Trophoblast cell (in vitro differentiated cells and primary cell): ENCODE results near the gene HERC6. TPM values are rescaled to one million over a fixed set of nuclear protein-coding genes. Genes with fewer than 3 reads are reported as not detected.
A peak's percentile ranks its signal among the peaks of the same experiment; 100 is the strongest.

Experiments used
- DNase-seq, 2 donors: peaks; one replicate each; pipeline ENCODE4 v3.0.0-alpha.2; 2016
- H2AFZ ChIP-seq: 2 replicates; pipeline ENCODE4 v1.6.1; 2013; ENCODE audit warnings: low read length, moderate library complexity, mild to moderate bottlenecking; ENCODE audit not compliant: insufficient read depth, poor library complexity
- H2AK5ac ChIP-seq: 2 replicates; pipeline ENCODE4 v1.6.1; 2013; ENCODE audit warnings: mild to moderate bottlenecking, low read length
- H2BK120ac ChIP-seq: 2 replicates; pipeline ENCODE4 v1.6.1; 2013; ENCODE audit warnings: low read length, mild to moderate bottlenecking, moderate library complexity; ENCODE audit not compliant: insufficient read depth, poor library complexity
- H2BK12ac ChIP-seq: 2 replicates; pipeline ENCODE4 v1.6.1; 2013; ENCODE audit warnings: mild to moderate bottlenecking, low read length, moderate library complexity
- H2BK5ac ChIP-seq: 2 replicates; pipeline ENCODE4 v1.6.1; 2013; ENCODE audit warnings: low read length, low read depth, moderate library complexity, mild to moderate bottlenecking; ENCODE audit not compliant: poor library complexity
- H3K14ac ChIP-seq: 2 replicates; pipeline ENCODE4 v1.6.1; 2013; ENCODE audit warnings: mild to moderate bottlenecking, low read length
- H3K18ac ChIP-seq: 2 replicates; pipeline ENCODE4 v1.6.1; 2013; ENCODE audit warnings: mild to moderate bottlenecking, low read length
- H3K23ac ChIP-seq: 2 replicates; pipeline ENCODE4 v1.6.1; 2013; ENCODE audit warnings: low read length
- H3K27ac ChIP-seq: 2 replicates; pipeline ENCODE4 v1.5.1; 2013; ENCODE audit warnings: low read depth, mild to moderate bottlenecking, inconsistent platforms, low read length, moderate library complexity
- H3K27me3 ChIP-seq: 2 replicates; pipeline ENCODE4 v1.6.1; 2013; ENCODE audit warnings: inconsistent platforms, mild to moderate bottlenecking, low read length, moderate library complexity; ENCODE audit not compliant: insufficient read depth
- H3K36me3 ChIP-seq, 2 experiments: 1 replicate in 1 of 2; 2 replicates in 1 of 2; pipeline ENCODE4 v1.6.1; 2013; ENCODE audit warnings: low read length in 2 of 2, mild to moderate bottlenecking in 2 of 2, moderate library complexity in 1 of 2; ENCODE audit not compliant: insufficient read depth in 2 of 2, control insufficient read depth in 1 of 2
- H3K4ac ChIP-seq: 2 replicates; pipeline ENCODE4 v1.6.1; 2013; ENCODE audit warnings: low read depth, mild to moderate bottlenecking, low read length, moderate library complexity
- H3K4me1 ChIP-seq, 2 experiments: 1 replicate in 1 of 2; 2 replicates in 1 of 2; pipeline ENCODE4 v1.6.1; 2013; ENCODE audit warnings: low read length in 2 of 2, mild to moderate bottlenecking in 2 of 2, moderate library complexity in 1 of 2; ENCODE audit not compliant: insufficient read depth in 2 of 2, control insufficient read depth in 1 of 2
- H3K4me2 ChIP-seq: 2 replicates; pipeline ENCODE4 v1.6.1; 2013; ENCODE audit warnings: inconsistent platforms, mild to moderate bottlenecking, low read length, moderate library complexity
- H3K4me3 ChIP-seq: 2 replicates; pipeline ENCODE4 v1.5.1; 2013; ENCODE audit warnings: mild to moderate bottlenecking, low read depth, low read length, inconsistent platforms
- H3K79me1 ChIP-seq: one replicate; pipeline ENCODE4 v1.6.1; 2013; ENCODE audit warnings: low read length
- H3K79me2 ChIP-seq: 2 replicates; pipeline ENCODE4 v1.6.1; 2013; ENCODE audit warnings: low read length, mild to moderate bottlenecking; ENCODE audit not compliant: control insufficient read depth, insufficient read depth, poor library complexity
- H3K9ac ChIP-seq: 2 replicates; pipeline ENCODE4 v1.6.1; 2013; ENCODE audit warnings: mild to moderate bottlenecking, low read length
- H3K9me3 ChIP-seq: 2 replicates; pipeline ENCODE4 v1.6.1; 2013; ENCODE audit warnings: low read depth, mild to moderate bottlenecking, control low read depth, inconsistent platforms, low read length; ENCODE audit not compliant: insufficient read depth
- H4K12ac ChIP-seq: 2 replicates; pipeline ENCODE4 v1.6.1; 2013; ENCODE audit warnings: low read depth, mild to moderate bottlenecking, low read length, moderate library complexity
- H4K8ac ChIP-seq: 2 replicates; pipeline ENCODE4 v1.6.1; 2013; ENCODE audit warnings: low read depth, mild to moderate bottlenecking, low read length, moderate library complexity
- H4K91ac ChIP-seq: one replicate; pipeline ENCODE4 v1.6.1; 2013; ENCODE audit warnings: low read depth, mild to moderate bottlenecking, low read length, moderate library complexity
- WGBS: extraction: QIAGEN DNeasy Blood & Tissue Kit; methylation state at CpG from one replicate; pipeline ENCODE4 v1.1.7; 2013; ENCODE audit warnings: missing lambda C conversion rate; ENCODE audit not compliant: insufficient read length, insufficient coverage; ENCODE audit errors: extremely low coverage; 5-methylcytosine and 5-hydroxymethylcytosine counted together
- polyA plus RNA-seq: library from polyadenylated mRNA; stranded (reverse); fragments of 200-250 nt; gene quantifications from 2 replicates; pipeline ENCODE4 v1.2.3, GENCODE V29; 2013

Gene HERC6
- 1.4 and 1.5 TPM in 2 replicates for polyA plus RNA-seq

DNA sequence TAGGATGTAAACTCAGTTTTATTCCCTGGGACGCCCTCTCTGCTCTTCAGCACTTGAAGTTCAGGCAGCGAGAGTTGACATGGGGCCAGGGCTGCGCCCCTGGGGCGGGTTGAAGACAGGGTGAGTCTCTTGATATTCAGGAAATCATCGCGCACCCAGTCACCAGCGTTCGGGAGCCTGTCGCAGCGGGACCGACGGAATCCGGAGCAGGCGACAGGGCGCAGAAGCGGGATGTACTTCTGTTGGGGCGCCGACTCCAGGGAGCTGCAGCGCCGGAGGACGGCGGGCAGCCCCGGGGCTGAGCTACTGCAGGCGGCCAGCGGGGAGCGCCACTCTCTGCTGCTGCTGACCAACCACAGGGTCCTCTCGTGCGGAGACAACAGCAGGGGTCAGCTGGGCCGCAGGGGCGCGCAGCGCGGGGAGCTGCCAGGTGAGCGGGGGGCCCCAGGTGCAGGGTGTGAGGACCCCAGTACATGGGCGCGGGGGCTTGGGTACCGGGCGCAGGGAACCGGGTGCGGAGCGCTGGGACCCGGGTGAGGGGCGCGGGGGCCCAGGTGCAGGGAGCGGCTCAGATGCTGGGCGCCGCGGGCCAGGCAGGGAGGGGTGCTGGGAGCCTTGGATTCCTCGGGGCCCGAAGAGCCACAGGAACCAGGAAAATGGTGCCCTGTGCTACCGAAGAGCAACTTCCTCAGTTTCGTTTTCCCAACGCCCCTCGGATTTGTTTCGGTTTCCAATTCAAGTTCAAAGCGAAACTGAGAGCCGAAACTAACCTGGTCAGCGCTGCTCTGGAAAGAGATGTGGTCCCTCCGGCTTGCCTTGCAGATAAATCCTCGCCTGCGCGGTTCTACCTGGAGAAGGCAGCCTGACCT is at the start of gene HERC6:
Gene HERC6, plus strand, starts transcription at position 162 of the 869 bp plus-strand sequence. Its CDS starts 70 bp downstream, at position 232.
- peak within 1 kb of the TSS; percentile 84 for H4K12ac ChIP-seq

DNA sequence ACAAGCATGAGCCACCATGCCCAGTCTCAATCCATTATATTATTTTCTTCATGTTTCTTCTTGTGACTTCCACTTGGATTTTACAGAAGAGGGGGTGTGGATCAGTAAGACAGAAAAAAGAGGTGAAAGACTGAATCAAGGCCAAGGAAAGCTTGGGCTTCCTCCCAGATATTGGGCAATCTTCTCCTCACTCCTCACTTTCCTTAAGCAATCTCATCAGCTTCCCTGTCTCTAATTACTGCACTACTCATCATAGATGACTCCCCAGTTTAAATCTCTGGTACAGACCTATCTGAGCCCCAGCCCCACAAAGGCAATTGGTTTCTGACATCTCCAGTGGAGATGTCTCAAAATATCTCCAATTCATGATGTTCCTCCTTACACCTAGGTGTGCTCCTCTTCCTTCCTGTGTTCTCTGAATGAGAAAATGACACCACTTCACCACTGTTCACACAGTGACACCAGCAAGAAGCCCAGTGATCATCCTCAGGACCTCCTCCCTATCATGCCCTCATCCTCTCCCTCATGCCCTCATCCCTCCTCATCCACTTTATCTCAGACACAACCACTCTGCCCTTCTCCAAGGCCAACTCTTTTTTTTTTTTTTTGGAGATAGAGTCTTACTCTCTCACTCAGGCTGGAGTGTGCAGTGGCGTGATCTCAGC is 44.8 kb upstream of the HERC6 start:
- Histone ChIP-seq H2AFZ (no peak overlapping the region), H3K18ac (no peak overlapping the region), H3K4ac (no peak overlapping the region), H2BK12ac (no peak overlapping the region), H4K91ac (no peak overlapping the region), H3K9ac (no peak overlapping the region), H3K79me1 (no peaks in the 10 kb centered on the region), H2AK5ac (no peak overlapping the region), H3K9me3 (no peaks in the 10 kb centered on the region), H3K4me3 (no peak overlapping the region), H3K4me1 (no peaks in the 10 kb centered on the region), H3K36me3 (no peaks in the 10 kb centered on the region), H3K27ac (no peak overlapping the region), H2BK120ac (no peak overlapping the region), H4K12ac (no peak overlapping the region), H3K4me2 (no peak overlapping the region), H3K27me3 (no peaks in the 10 kb centered on the region), H3K14ac (no peak overlapping the region), H2BK5ac (no peak overlapping the region), H3K23ac (peak overlapping the region; percentile 77), H4K8ac (no peak overlapping the region), H3K79me2 (no peaks in the 10 kb centered on the region)
- no peak for DNase-seq
- no CpG with 5 or more reads among the region's 1 CpG for WGBS

More for the DNA sequence above, at the start of gene HERC6:
- H3K9me3 ChIP-seq: no peaks in the 10 kb centered on the region
- H4K91ac ChIP-seq: peak within 1 kb of the TSS; percentile 47
- peak within 1 kb of the TSS; percentile 83 for H3K14ac ChIP-seq
- peak within 1 kb of the TSS; percentile 98 for H2AFZ ChIP-seq
- H2AK5ac ChIP-seq: no peak within 1 kb of the TSS
- H4K8ac ChIP-seq: peak within 1 kb of the TSS; percentile 94
- no peaks in the 10 kb centered on the region for H3K4me1 ChIP-seq
- H3K27ac ChIP-seq: no peak within 1 kb of the TSS
- H3K9ac ChIP-seq: peak within 1 kb of the TSS; percentile 62
- H2BK120ac ChIP-seq: peak within 1 kb of the TSS; percentile 75
- peaks cover 6% of the 10 kb centered on the region for H3K79me1 ChIP-seq
- no peaks in the 10 kb centered on the region for H3K27me3 ChIP-seq
- WGBS: no CpG with 5 or more reads among the region's 62 CpGs
- no peak within 1 kb of the TSS for H2BK12ac ChIP-seq
- no peaks in the 10 kb centered on the region for H3K36me3 ChIP-seq
- H3K4me2 ChIP-seq: peak within 1 kb of the TSS; percentile 93
- H3K4ac ChIP-seq: peak within 1 kb of the TSS; percentile 33
- peak; percentile 76 to 88 for DNase-seq
- H3K79me2 ChIP-seq: peaks cover 2% of the 10 kb centered on the region
- H2BK5ac ChIP-seq: no peak within 1 kb of the TSS
- peak within 1 kb of the TSS; percentile 46 for H3K18ac ChIP-seq
- H3K23ac ChIP-seq: no peak within 1 kb of the TSS
- H3K4me3 ChIP-seq: peak within 1 kb of the TSS; percentile 76

DNA sequence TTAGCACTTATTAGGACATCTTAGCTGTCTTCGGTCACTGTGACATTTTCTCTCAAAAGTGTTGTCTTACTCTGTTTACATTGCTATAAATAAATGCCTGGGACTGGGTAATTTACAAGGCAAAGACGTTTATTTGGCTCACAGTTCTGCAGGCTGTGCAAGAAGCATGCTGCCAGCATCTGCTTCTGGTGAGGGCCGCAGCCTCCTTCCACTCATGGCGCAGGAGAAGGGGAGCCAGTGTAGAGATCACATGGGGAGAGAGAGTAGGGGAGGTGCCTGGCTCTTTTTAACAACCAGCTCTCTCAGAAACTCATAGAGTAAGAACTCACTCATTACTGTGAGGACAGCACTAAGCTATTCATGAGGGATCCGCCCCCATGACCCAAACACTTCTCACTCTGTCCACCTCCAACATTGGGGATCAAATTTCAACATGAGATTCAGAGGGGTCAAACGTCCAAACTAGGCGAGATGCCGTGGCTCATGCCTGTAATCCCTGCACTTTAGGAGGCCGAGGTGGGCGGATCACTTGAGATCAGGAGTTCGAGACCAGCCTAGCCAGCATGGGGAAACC is 43.5 kb upstream of the HERC6 start:
- Histone ChIP-seq H3K79me2 (no peaks in the 10 kb centered on the region), H3K18ac (no peak overlapping the region), H3K23ac (no peak overlapping the region), H3K4me1 (no peaks in the 10 kb centered on the region), H3K9ac (no peak overlapping the region), H4K91ac (no peak overlapping the region), H3K27ac (no peak overlapping the region), H3K27me3 (no peaks in the 10 kb centered on the region), H3K9me3 (no peaks in the 10 kb centered on the region), H2BK120ac (no peak overlapping the region), H3K4ac (no peak overlapping the region), H4K12ac (no peak overlapping the region), H2AK5ac (no peak overlapping the region), H3K4me3 (no peak overlapping the region), H2BK12ac (no peak overlapping the region), H3K14ac (no peak overlapping the region), H3K36me3 (no peaks in the 10 kb centered on the region), H3K4me2 (no peak overlapping the region), H2BK5ac (no peak overlapping the region), H4K8ac (no peak overlapping the region), H2AFZ (no peak overlapping the region), H3K79me1 (no peaks in the 10 kb centered on the region)
- WGBS: no CpG with 5 or more reads among the region's 11 CpGs
- no peak for DNase-seq

DNA sequence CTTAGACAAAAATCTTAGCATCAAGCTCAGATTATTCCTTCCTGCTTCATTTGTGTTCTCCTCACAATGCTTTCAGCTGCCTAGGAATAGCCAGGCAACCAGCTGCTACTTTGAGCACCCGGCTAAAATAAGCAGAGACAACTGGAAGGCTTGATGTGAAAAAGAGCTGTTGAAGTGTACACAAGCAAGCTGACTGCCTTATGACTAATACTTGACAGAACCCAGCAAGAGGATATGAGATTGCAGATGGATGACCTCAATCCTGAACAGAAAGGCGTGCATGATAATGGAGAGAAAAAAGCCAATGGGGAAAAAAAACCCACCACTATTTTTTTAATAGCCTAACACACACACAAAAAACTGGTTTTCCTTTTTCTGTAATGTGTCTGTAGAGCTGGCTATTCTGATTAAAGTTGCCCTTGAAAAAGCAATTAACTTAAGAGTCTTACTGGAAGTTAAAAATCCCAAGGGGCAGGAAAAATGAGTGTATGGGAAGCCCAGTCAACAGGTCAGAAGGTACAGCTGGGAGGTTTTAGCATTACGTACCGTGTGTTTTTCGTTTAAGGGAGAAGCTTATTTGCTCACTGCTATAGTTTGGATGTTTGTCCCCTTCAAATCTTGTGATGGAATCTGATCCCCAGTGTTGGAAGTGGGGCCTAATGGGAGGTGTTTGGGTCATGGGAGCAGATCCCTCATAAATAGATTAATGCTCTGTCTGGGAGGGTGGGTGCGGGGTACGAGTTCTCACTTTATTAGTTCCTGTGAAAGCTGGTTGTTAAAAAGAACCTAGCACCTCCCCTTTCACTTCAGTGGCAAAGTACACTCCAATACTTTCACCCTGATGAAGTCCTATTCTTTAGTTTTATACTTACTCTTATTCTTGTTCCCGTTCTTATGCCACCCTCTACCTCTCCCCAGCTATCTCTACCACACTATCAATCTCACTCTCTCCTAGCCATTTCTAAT is 37.1 kb upstream of the HERC6 start:
- Histone ChIP-seq H2AFZ (no peak overlapping the region), H3K4me1 (no peaks in the 10 kb centered on the region), H3K27me3 (no peaks in the 10 kb centered on the region), H3K4ac (no peak overlapping the region), H4K12ac (no peak overlapping the region), H2BK120ac (no peak overlapping the region), H3K18ac (no peak overlapping the region), H3K79me2 (no peaks in the 10 kb centered on the region), H2BK5ac (no peak overlapping the region), H3K4me2 (no peak overlapping the region), H3K27ac (no peak overlapping the region), H3K9ac (no peak overlapping the region), H3K79me1 (no peaks in the 10 kb centered on the region), H3K36me3 (no peaks in the 10 kb centered on the region), H4K8ac (no peak overlapping the region), H3K14ac (no peak overlapping the region), H3K4me3 (no peak overlapping the region), H2BK12ac (no peak overlapping the region), H2AK5ac (no peak overlapping the region), H3K9me3 (no peaks in the 10 kb centered on the region), H4K91ac (no peak overlapping the region), H3K23ac (no peak overlapping the region)
- DNase-seq: no peak
- no CpG with 5 or more reads among the region's 8 CpGs for WGBS
